GM12878 (cell line): ENCODE data around the gene FAM187B. TPM values are rescaled to one million over a fixed set of nuclear protein-coding genes. Genes with fewer than 3 reads are reported as not detected.
A peak's percentile ranks its signal among the peaks of the same experiment; 100 is the strongest.

ENCODE experiments used
- ATAC-seq: fragments of 200-7000 bp; cut with Tn5 transposase; 3 replicates; pipeline ENCODE4 v1.9.1; 2020; ENCODE audit warnings: mild to moderate bottlenecking, moderate library complexity
- BruUV-seq: library from RNA; stranded (reverse); fragments of 400-500 nt; replicated peaks from 2 replicates; lab custom pipeline; 2021; lab: Mats Ljungman, UMichigan
- CTCF ChIA-PET: fragments of 300-600 bp; sonication (Branson Sonifier 250); formaldehyde crosslinking; extraction: SDS; loops from one replicate; lab custom pipeline; 2021; ENCODE audit warnings: inconsistent platforms; lab: Yijun Ruan, JAX
- POLR2A ChIA-PET: fragments of 350-600 bp; formaldehyde crosslinking; extraction: SDS; loops from one replicate; lab custom pipeline; 2021; ENCODE audit warnings: inconsistent platforms; lab: Charles Lee
- RAD21 ChIA-PET: fragments of 300-600 bp; sonication (Branson Sonifier 250); formaldehyde crosslinking; loops from one replicate; lab custom pipeline; 2023; ENCODE audit warnings: antibody characterized with exemption; ENCODE audit not compliant: unreplicated experiment; lab: Charles Lee
- SMC1A ChIA-PET: fragments of 300-600 bp; sonication (Branson Sonifier 250); formaldehyde crosslinking; loops from one replicate; lab custom pipeline; 2023; ENCODE audit not compliant: unreplicated experiment, uncharacterized antibody; lab: Charles Lee
- DNase-seq: peaks from one replicate; pipeline ENCODE4 v3.0.0-alpha.2; 2011; ENCODE audit warnings: low read depth, low spot score
- FAIRE-seq: peaks from 3 replicates; lab custom pipeline; 2011; peaks lifted over from hg19 to GRCh38; lab: Jason Lieb, UNC
- H2AFZ ChIP-seq: 2 replicates; pipeline ENCODE4 v1.6.0; 2011; ENCODE audit warnings: low read depth, low read length, control low read depth; ENCODE audit not compliant: control insufficient read depth
- H3K27ac ChIP-seq: 2 replicates; pipeline ENCODE4 v1.5.1; 2011; ENCODE audit warnings: control low read depth; ENCODE audit not compliant: control insufficient read depth, insufficient read depth
- H3K27me3 ChIP-seq, 2 experiments: replicated peaks in 1 of 2; 2 replicates each; pipeline versions ENCODE4 v1.6.0 to v1.6.1; 2011; ENCODE audit warnings: low read length in 1 of 2; ENCODE audit not compliant: control insufficient read depth in 2 of 2, insufficient read depth in 2 of 2
- H3K36me3 ChIP-seq, 2 experiments: 2 replicates each; pipeline ENCODE4 v1.5.1; 2011; ENCODE audit warnings: low read length in 1 of 2; ENCODE audit not compliant: control insufficient read depth in 2 of 2, insufficient read depth in 2 of 2
- H3K4me1 ChIP-seq: 2 replicates; pipeline ENCODE4 v1.6.1; 2011; ENCODE audit warnings: mild to moderate bottlenecking, low read length, moderate library complexity, mixed read lengths; ENCODE audit not compliant: control insufficient read depth, insufficient read depth
- H3K4me2 ChIP-seq: 2 replicates; pipeline ENCODE4 v1.6.0; 2011; ENCODE audit warnings: control low read depth; ENCODE audit not compliant: control insufficient read depth, insufficient read depth
- H3K4me3 ChIP-seq: fragments of 200-600 bp; sonication (generic); 2 replicates; pipeline ENCODE4 v1.5.1; 2016
- H3K79me2 ChIP-seq: 2 replicates; pipeline ENCODE4 v1.6.0; 2011; ENCODE audit warnings: low read length; ENCODE audit not compliant: control insufficient read depth, insufficient read depth
- H3K9ac ChIP-seq: 2 replicates; pipeline ENCODE4 v1.8.0; 2011; ENCODE audit warnings: low read length, control low read depth, mixed read lengths; ENCODE audit not compliant: control insufficient read depth, insufficient read depth
- H3K9me3 ChIP-seq: replicated peaks from 3 replicates; pipeline ENCODE4 v1.5.1; 2011; ENCODE audit warnings: mild to moderate bottlenecking, low read length; ENCODE audit not compliant: control insufficient read depth, insufficient read depth
- H4K20me1 ChIP-seq: 2 replicates; pipeline ENCODE4 v1.6.0; 2011; ENCODE audit not compliant: control insufficient read depth, insufficient read depth
- BCL11A ChIP-seq: IDR thresholded peaks from 2 replicates; pipeline ENCODE4 v1.6.1; 2011; ENCODE audit warnings: low read depth, low read length
- CBFB ChIP-seq: IDR thresholded peaks from 2 replicates; pipeline ENCODE4 v1.6.1; 2016; ENCODE audit warnings: antibody characterized with exemption, low read depth
- EGR1 ChIP-seq, 2 experiments: IDR thresholded peaks; 1 replicate in 1 of 2; 2 replicates in 1 of 2; pipeline ENCODE4 v1.6.1; 2011 to 2012; ENCODE audit warnings: low read depth in 2 of 2, low read length in 2 of 2, borderline replicate concordance in 1 of 2, mild to moderate bottlenecking in 1 of 2, moderate library complexity in 1 of 2
- GATAD2B ChIP-seq: fragments of 450-650 bp; conservative IDR thresholded peaks from 2 replicates; pipeline ENCODE4 v1.6.1; 2017; ENCODE audit warnings: low read depth, mild to moderate bottlenecking, moderate library complexity
- HCFC1 ChIP-seq: fragments of 150-350 bp; IDR thresholded peaks from 2 replicates; pipeline ENCODE4 v1.6.1; 2014; ENCODE audit warnings: low read length
- NR2F1 ChIP-seq: fragments of 450-650 bp; conservative IDR thresholded peaks from 2 replicates; pipeline ENCODE4 v1.6.1; 2017; ENCODE audit warnings: mild to moderate bottlenecking
- RUNX3 ChIP-seq: IDR thresholded peaks from 2 replicates; pipeline ENCODE4 v1.6.1; 2012; ENCODE audit warnings: low read length, inconsistent platforms
- STAT1 ChIP-seq: fragments of 450-650 bp; conservative IDR thresholded peaks from 2 replicates; pipeline ENCODE4 v1.6.1; 2014; ENCODE audit warnings: antibody characterized with exemption, mild to moderate bottlenecking
- STAT3 ChIP-seq: IDR thresholded peaks from 2 replicates; pipeline ENCODE4 v1.6.1; 2011; ENCODE audit warnings: low read depth, low read length, improper control_type of control experiment
- SUZ12 ChIP-seq: fragments of 200-600 bp; sonication (generic); IDR thresholded peaks from one replicate; pipeline ENCODE4 v1.6.1; 2018; ENCODE audit warnings: antibody characterized with exemption, mild to moderate bottlenecking; ENCODE audit not compliant: unreplicated experiment
- WRNIP1 ChIP-seq: IDR thresholded peaks from 2 replicates; pipeline ENCODE4 v1.6.1; 2011; ENCODE audit warnings: low read depth, low read length, improper control_type of control experiment, borderline replicate concordance
- ZNF384 ChIP-seq: IDR thresholded peaks from 2 replicates; pipeline ENCODE4 v1.6.1; 2012; ENCODE audit warnings: low read depth, mild to moderate bottlenecking, low read length, improper control_type of control experiment, borderline replicate concordance
- WGBS: methylation state at CpG from one replicate; pipeline ENCODE4 v1.1.6; 2016; ENCODE audit warnings: low lambda C conversion rate; ENCODE audit not compliant: insufficient replicate concordance, insufficient coverage; ENCODE audit errors: missing lambda C conversion rate; 5-methylcytosine and 5-hydroxymethylcytosine counted together
- in situ Hi-C: fragments of 300-500 bp; cut with MboI; formaldehyde crosslinking; loops from 9 replicates; pipeline ENCODE4 v1.14.3; 2018; ENCODE audit warnings: mixed read lengths
- intact Hi-C: fragments of 100-400 bp; cut with micrococcal nuclease; formaldehyde crosslinking; loops from one replicate; pipeline ENCODE4 v1.14.2; 2022; ENCODE audit not compliant: unreplicated experiment
- polyA plus RNA-seq, 11 experiments: library from polyadenylated mRNA; depleted of rRNA in 4 of 11; unstranded in 6 of 11; stranded (reverse) in 5 of 11; fragments of >200 nt; fragmentation: Nextera tagmentation in 4 of 11; fragmentation: Illumina TruSeq in 1 of 11; extraction: Ambion mirVana in 4 of 11; extraction: Trizol in 1 of 11; gene quantifications; 1 replicate in 1 of 11; 2 replicates in 10 of 11; pipeline versions ENCODE4 v1.2.1 to v1.2.3, GENCODE V29; 2011 to 2016; ENCODE audit warnings: inconsistent platforms in 2 of 11, missing spikeins in 2 of 11, low read depth in 1 of 11
- total RNA-seq, 4 experiments: library from RNA; depleted of rRNA in 3 of 4; stranded (reverse); fragments of >200 nt in 3 of 4; fragmentation: Illumina TruSeq in 1 of 4; extraction: Trizol in 1 of 4; gene quantifications; 2 replicates each; pipeline versions ENCODE4 v1.2.1 to v1.2.3, GENCODE V29; 2013 to 2021
- TF ChIP-seq, protein P1 (sequence below): fragments of 450-650 bp; IDR thresholded peaks from 2 replicates; pipeline ENCODE4 v1.6.1; 2017; ENCODE audit warnings: mild to moderate bottlenecking, moderate library complexity
- TF ChIP-seq, protein P2 (sequence below): IDR thresholded peaks from 2 replicates; pipeline ENCODE4 v1.6.1; 2011; ENCODE audit warnings: mild to moderate bottlenecking, low read depth, low read length, moderate library complexity; ENCODE audit not compliant: insufficient replicate concordance
- TF ChIP-seq, protein P3 (sequence below): IDR thresholded peaks from 2 replicates; pipeline ENCODE4 v1.6.1; 2012; ENCODE audit warnings: low read depth, low read length, improper control_type of control experiment
- TF ChIP-seq, protein P4 (sequence below): fragments of 450-650 bp; IDR thresholded peaks from 2 replicates; pipeline ENCODE4 v1.6.1; 2017; ENCODE audit warnings: mild to moderate bottlenecking, low read depth, inconsistent platforms; ENCODE audit not compliant: poor library complexity, severe bottlenecking

FAM187B gene
- total and polyA plus RNA-seq, 10 of the 15 experiments (the other 5 are each of a cell fraction or from before 2014, with no cell fraction given) = 0.05 TPM; not detected in 9

DNA sequence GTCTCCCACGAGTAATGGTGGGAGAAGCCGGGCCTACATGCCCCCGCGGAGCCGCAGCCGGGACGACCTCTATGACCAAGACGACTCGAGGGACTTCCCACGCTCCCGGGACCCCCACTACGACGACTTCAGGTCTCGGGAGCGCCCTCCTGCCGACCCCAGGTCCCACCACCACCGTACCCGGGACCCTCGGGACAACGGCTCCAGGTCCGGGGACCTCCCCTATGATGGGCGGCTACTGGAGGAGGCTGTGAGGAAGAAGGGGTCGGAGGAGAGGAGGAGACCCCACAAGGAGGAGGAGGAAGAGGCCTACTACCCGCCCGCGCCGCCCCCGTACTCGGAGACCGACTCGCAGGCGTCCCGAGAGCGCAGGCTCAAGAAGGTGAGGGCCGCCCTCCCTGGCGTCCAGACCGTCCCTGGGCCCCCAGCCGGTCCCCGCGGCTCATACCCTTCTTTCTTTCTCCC lies 38.8 kb upstream of the FAM187B start:
- no peaks in the 10 kb centered on the region for H3K9me3 ChIP-seq
- H3K4me3 ChIP-seq = peak overlapping the region; percentile 82
- peak overlapping the region; percentile 96 for H3K27ac ChIP-seq
- TSS peak; percentile 89 for BruUV-seq
- intact Hi-C loops (loop anchor here (5.0 to 10.0 kb wide), 2 partner anchors 80 to 227 kb away; partner anchors contain the start of genes FFAR1 and KRTDAP), in situ Hi-C loops (no loop called here)
- ATAC-seq (peak; percentile 56), FAIRE-seq (no peak), DNase-seq (no peak)
- peak overlapping the region; percentile 92 for H3K4me2 ChIP-seq
- H3K4me1 ChIP-seq = peaks cover 17% of the 10 kb centered on the region
- POLR2A ChIA-PET = interaction anchor here (0.6 to 1.3 kb wide), 4 partner anchors 12 to 81 kb away, joined by 3 to 5 read pairs (median 3); no protein-coding TSS in a partner anchor
- CTCF ChIA-PET = interaction anchor here (0.6 kb wide), 1 partner anchor 323 kb away, joined by 4 read pairs; no protein-coding TSS in a partner anchor
- H3K36me3 ChIP-seq = peaks cover 15 to 28% of the 10 kb centered on the region in 2 experiments
- H4K20me1 ChIP-seq = no peaks in the 10 kb centered on the region
- peak overlapping the region; percentile 98 for H3K9ac ChIP-seq
- SMC1A ChIA-PET = no interaction called here
- no peaks in the 10 kb centered on the region for H3K27me3 ChIP-seq
- 1% methylated on average over 37 of the region's 40 CpGs for WGBS
- H2AFZ ChIP-seq = peak overlapping the region; percentile 60
- H3K79me2 ChIP-seq = peaks cover 32% of the 10 kb centered on the region
- RAD21 ChIA-PET = interaction anchor here (1.1 to 1.3 kb wide), 2 partner anchors 82 to 126 kb away, joined by 3 to 9 read pairs; no protein-coding TSS in a partner anchor
- TF ChIP-seq ZNF384 (no peak), GATAD2B (0 out of 2 replicates have a peak, but pooled peaks have one; percentile 34), WRNIP1 (no peak), RUNX3 (no peak), EGR1 (IDR thresholded peaks at IDR 0.05; ENCODE audit: borderline replicate concordance in 1 of 2, low read depth in 2 of 2, low read length in 2 of 2) (peak in 1 of 2 experiments; percentile 90; a peak in 2 of 3 replicates), STAT3 (no peak), STAT1 (no peak), HCFC1 (no peak), SUZ12 (no peak), CBFB (0 out of 2 replicates have a peak, but pooled peaks have one; percentile 34), NR2F1 (no peak), BCL11A (no peak)
- TF ChIP-seq, protein P1, sequence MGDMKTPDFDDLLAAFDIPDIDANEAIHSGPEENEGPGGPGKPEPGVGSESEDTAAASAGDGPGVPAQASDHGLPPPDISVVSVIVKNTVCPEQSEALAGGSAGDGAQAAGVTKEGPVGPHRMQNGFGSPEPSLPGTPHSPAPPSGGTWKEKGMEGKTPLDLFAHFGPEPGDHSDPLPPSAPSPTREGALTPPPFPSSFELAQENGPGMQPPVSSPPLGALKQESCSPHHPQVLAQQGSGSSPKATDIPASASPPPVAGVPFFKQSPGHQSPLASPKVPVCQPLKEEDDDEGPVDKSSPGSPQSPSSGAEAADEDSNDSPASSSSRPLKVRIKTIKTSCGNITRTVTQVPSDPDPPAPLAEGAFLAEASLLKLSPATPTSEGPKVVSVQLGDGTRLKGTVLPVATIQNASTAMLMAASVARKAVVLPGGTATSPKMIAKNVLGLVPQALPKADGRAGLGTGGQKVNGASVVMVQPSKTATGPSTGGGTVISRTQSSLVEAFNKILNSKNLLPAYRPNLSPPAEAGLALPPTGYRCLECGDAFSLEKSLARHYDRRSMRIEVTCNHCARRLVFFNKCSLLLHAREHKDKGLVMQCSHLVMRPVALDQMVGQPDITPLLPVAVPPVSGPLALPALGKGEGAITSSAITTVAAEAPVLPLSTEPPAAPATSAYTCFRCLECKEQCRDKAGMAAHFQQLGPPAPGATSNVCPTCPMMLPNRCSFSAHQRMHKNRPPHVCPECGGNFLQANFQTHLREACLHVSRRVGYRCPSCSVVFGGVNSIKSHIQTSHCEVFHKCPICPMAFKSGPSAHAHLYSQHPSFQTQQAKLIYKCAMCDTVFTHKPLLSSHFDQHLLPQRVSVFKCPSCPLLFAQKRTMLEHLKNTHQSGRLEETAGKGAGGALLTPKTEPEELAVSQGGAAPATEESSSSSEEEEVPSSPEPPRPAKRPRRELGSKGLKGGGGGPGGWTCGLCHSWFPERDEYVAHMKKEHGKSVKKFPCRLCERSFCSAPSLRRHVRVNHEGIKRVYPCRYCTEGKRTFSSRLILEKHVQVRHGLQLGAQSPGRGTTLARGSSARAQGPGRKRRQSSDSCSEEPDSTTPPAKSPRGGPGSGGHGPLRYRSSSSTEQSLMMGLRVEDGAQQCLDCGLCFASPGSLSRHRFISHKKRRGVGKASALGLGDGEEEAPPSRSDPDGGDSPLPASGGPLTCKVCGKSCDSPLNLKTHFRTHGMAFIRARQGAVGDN = no peak
- TF ChIP-seq, protein P2, sequence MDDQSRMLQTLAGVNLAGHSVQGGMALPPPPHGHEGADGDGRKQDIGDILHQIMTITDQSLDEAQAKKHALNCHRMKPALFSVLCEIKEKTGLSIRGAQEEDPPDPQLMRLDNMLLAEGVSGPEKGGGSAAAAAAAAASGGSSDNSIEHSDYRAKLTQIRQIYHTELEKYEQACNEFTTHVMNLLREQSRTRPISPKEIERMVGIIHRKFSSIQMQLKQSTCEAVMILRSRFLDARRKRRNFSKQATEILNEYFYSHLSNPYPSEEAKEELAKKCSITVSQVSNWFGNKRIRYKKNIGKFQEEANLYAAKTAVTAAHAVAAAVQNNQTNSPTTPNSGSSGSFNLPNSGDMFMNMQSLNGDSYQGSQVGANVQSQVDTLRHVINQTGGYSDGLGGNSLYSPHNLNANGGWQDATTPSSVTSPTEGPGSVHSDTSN = no peak
- TF ChIP-seq, protein P3, sequence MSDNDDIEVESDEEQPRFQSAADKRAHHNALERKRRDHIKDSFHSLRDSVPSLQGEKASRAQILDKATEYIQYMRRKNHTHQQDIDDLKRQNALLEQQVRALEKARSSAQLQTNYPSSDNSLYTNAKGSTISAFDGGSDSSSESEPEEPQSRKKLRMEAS = no peak
- TF ChIP-seq, protein P4, sequence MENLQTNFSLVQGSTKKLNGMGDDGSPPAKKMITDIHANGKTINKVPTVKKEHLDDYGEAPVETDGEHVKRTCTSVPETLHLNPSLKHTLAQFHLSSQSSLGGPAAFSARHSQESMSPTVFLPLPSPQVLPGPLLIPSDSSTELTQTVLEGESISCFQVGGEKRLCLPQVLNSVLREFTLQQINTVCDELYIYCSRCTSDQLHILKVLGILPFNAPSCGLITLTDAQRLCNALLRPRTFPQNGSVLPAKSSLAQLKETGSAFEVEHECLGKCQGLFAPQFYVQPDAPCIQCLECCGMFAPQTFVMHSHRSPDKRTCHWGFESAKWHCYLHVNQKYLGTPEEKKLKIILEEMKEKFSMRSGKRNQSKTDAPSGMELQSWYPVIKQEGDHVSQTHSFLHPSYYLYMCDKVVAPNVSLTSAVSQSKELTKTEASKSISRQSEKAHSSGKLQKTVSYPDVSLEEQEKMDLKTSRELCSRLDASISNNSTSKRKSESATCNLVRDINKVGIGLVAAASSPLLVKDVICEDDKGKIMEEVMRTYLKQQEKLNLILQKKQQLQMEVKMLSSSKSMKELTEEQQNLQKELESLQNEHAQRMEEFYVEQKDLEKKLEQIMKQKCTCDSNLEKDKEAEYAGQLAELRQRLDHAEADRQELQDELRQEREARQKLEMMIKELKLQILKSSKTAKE = no peak
